Epithelial cell of proximal tubule (primary cell): ENCODE results near the gene HSF5. TPM values are rescaled to one million over a fixed set of nuclear protein-coding genes. Genes with fewer than 3 reads are reported as not detected.

ENCODE experiments used
- DNase-seq: peaks from one replicate; pipeline ENCODE4 v3.0.0-alpha.2; 2011; ENCODE audit warnings: low read depth
- H3K4me3 ChIP-seq: 2 replicates; pipeline ENCODE4 v1.5.1; 2011; ENCODE audit warnings: low read depth, mild to moderate bottlenecking, low read length
- total RNA-seq: library from RNA; depleted of rRNA; stranded (reverse); fragments of >200 nt; gene quantifications from 2 replicates; pipeline ENCODE4 v1.2.3, GENCODE V29; 2015
- TF ChIP-seq, protein P1 (sequence below): conservative IDR thresholded peaks from 2 replicates; pipeline ENCODE4 v1.5.1; 2012; ENCODE audit warnings: low read depth, mild to moderate bottlenecking, low read length

Gene HSF5, protein sequence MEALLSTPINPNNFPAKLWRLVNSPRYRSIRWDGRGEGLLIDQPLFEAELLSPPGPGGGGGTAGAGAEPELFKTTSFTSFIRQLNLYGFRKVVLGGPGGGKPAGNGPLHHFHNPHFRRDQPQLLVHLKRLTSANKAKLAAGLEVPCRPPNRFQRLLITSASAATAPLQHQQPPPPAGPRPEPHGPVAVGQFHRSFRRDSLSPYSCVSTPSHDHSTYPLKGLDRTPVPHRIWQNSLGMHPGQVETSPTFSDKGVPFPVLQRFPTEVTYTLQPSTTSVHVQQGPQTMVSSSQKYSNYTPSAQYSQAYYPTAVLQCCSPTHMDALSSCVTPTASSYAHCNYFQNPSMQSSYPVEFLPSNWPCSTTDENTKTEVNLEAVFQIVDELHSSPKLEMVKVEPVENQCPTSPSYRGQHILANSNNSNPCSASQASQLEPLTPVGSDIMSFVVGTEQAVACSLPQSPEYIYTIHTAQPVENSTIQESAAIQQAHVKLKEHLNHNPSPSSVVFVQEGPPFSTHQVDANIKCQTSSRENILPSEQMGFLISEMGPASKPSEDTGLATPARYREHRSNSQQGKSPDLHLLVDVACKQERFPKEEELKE
- 0.22 and 0.29 TPM in 2 replicates for total RNA-seq

DNA sequence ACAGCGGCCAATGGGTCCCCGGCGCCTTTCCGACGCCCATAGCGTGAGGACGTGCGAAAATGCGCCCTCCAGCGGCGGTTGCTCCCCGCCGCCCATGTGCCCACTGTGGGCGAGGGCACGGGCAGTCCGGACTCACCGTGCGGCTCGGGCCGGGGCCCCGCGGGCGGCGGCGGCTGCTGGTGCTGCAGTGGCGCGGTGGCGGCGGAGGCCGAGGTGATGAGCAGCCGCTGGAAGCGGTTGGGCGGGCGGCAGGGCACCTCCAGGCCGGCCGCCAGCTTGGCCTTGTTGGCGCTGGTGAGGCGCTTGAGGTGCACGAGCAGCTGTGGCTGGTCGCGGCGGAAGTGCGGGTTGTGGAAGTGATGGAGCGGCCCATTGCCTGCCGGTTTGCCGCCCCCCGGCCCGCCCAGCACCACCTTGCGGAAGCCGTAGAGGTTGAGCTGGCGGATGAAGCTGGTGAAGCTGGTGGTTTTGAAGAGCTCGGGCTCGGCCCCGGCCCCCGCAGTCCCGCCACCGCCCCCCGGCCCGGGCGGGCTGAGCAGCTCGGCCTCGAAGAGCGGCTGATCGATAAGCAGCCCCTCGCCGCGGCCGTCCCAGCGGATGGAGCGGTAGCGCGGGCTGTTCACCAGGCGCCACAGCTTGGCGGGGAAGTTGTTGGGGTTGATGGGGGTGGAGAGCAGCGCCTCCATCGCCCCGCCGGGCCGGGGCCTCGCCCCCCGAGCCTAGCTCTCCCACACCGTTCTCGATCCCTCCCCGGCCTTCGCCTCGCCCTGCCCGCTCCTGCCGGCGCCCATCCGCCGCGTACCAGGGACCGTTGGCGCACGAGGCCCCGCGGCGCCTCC lies at the start of gene HSF5:
HSF5 (minus strand) TSS at position 820 of the 839 bp plus-strand sequence; CDS start at position 686, 134 bp downstream.
- TF ChIP-seq, protein P1, sequence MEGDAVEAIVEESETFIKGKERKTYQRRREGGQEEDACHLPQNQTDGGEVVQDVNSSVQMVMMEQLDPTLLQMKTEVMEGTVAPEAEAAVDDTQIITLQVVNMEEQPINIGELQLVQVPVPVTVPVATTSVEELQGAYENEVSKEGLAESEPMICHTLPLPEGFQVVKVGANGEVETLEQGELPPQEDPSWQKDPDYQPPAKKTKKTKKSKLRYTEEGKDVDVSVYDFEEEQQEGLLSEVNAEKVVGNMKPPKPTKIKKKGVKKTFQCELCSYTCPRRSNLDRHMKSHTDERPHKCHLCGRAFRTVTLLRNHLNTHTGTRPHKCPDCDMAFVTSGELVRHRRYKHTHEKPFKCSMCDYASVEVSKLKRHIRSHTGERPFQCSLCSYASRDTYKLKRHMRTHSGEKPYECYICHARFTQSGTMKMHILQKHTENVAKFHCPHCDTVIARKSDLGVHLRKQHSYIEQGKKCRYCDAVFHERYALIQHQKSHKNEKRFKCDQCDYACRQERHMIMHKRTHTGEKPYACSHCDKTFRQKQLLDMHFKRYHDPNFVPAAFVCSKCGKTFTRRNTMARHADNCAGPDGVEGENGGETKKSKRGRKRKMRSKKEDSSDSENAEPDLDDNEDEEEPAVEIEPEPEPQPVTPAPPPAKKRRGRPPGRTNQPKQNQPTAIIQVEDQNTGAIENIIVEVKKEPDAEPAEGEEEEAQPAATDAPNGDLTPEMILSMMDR, result no peak
- H3K4me3 ChIP-seq, result no peak within 1 kb of the TSS
- no peak for DNase-seq

DNA sequence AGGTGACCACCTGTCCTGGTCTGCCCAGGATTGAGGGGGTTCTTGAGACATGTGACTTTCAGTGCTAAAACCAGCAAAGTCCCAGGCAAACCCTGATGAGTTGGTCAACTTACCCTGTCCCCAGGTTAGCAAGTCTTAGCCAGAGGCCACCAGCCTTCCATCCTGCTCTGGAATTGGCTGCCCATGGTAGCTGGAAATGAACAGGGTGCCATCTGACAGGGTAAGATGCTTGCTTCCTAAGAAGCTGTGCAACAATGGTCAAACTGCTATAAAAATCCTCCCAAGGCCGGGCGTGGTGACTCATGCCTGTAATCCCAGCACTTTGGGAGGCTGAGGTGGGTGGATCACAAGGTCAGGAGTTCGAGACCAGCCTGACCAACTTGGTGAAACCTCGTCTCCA lies 49.1 kb upstream of the HSF5 start:
- H3K4me3 ChIP-seq, result no peak overlapping the region
- TF ChIP-seq, protein P1, result no peak
- DNase-seq, result no peak

DNA sequence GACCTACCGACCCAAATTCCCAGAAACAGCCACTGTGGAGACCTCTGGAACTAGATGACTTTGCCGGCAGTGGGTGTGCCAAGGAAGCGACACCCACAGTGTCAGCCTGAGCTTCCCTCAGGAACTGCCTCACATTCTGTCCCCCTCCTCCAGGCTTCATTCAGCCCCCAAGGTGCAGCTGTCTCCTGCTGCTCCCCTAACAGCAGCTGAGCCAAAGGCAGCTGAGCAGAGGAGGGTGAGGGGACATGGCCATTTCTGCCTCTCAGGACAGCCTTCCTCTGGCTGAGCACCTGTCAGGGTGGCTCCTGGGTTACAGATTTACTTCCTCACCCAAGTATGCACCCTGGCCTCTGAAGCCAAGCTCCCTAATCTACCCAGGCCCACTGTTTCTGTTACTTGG lies 48.3 kb upstream of the HSF5 start:
- TF ChIP-seq, protein P1, result no peak
- no peak overlapping the region for H3K4me3 ChIP-seq
- DNase-seq, result no peak

DNA sequence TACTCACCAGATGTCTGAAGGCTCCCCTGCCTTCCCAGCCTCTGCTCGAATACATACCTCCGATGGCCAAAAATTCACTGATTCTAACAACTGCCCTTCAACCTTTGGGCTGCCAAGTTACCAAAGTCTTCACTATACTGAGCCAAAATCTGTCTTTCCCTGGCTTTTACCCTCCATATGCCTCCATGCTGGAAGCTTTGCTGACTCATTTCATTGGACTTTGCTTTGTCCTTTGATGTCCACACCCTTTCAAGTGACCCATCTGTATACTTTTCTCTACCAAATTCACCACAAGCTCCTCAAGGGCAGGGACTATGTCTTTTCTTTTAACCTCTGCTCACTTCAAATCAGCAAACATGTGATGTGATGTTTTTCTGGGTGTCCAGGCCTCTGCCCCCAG lies 47.2 kb upstream of the HSF5 start:
- TF ChIP-seq, protein P1, result no peak
- no peak overlapping the region for H3K4me3 ChIP-seq
- DNase-seq, result no peak

DNA sequence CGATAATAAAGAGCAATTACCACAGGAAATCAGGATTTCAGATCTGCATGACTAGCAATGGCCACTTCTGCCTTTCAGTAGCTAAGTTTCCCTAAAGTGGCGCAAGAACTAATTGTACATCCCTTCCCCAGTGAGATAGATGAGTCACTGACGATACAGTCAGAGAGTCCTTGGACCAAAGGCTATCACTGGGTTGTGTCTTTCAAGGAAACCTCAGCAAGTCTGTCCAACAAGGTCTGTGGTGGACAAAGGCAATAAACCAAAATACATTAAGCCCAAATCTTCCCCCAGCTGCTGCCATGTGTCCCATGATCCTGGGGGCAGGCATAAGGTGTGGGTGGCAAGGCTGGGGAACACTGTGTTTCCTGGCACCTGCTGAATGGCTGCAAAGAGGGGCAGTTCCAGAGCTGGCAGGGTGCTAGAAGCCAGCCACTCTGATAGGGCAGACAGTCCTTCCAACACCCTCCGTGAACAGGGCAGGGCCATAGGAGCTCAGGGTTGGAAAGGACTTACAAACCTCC lies 46.8 kb upstream of the HSF5 start:
- no peak overlapping the region for H3K4me3 ChIP-seq
- no peak for DNase-seq
- TF ChIP-seq, protein P1, result no peak

DNA sequence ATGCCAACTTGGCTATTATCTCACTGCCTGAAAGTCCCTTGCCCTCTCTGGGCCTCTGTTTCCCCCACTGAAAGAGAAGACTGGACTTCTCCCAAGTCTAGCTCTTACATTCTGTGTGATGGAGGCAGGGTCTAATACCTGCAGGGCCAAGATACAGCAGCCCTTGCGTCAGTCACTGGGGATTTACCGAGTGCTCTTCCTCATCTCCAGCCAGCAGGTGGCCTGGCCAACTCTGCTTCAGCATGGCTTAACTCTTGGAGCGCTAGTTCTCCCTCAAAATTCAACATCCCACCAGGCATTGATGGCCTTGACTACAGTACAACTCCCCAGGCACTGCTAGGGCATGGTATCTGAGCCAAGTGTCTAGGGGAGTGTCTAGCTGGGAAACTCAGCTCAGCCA lies 46.1 kb upstream of the HSF5 start:
- no peak for DNase-seq
- TF ChIP-seq, protein P1, result no peak
- no peak overlapping the region for H3K4me3 ChIP-seq
